Measurements from ENCODE around the gene TTC22. TPM values are rescaled to one million over a fixed set of nuclear protein-coding genes. Genes with fewer than 3 reads are reported as not detected.

TTC22 gene
- total RNA-seq, 1 experiment from 2014 or later, result 8.8 TPM

GRCh38 chr1:54794451-54795355, 6.4 kb downstream of the TTC22 start:
- peak; percentile 77 to 79 for DNase-seq
- no peaks in the 10 kb centered on the region for H3K9me3 Mint-ChIP-seq (ENCODE audit: unreplicated experiment)
- intact Hi-C loops (cut with micrococcal nuclease; ENCODE audit: unreplicated experiment), result no loop called here
- Histone ChIP-seq H3K36me3 (ENCODE audit: control insufficient read depth, insufficient read depth, low read length) (no peaks in the 10 kb centered on the region), H3K4me1 (peaks cover 22% of the 10 kb centered on the region), H3K9me3 (no peaks in the 10 kb centered on the region; the same call in 1 of the 2 replicates), H3K4me3 (ENCODE audit: low read depth, low read length) (no peak overlapping the region), H3K27me3 (replicated peaks; ENCODE audit: control insufficient read depth, insufficient read depth, low read length) (no peaks in the 10 kb centered on the region)
- H3K27ac Mint-ChIP-seq (ENCODE audit: unreplicated experiment), result peak overlapping the region; percentile 90
- ChIA-PET CTCF (no interaction called here), POLR2A (interaction anchor here (0.5 kb wide), 1 partner anchor 306 kb away, joined by 8 read pairs; no protein-coding TSS in a partner anchor)
- no peaks in the 10 kb centered on the region for H3K27me3 Mint-ChIP-seq (ENCODE audit: insufficient read depth, unreplicated experiment)
- peaks cover 14% of the 10 kb centered on the region for H3K36me3 Mint-ChIP-seq (ENCODE audit: insufficient read depth, unreplicated experiment)
- TF ChIP-seq CTCF (IDR thresholded peaks at IDR 0.05; ENCODE audit: insufficient read depth in 1 of 2, low read depth in 1 of 2, low read length in 1 of 2, severe bottlenecking in 1 of 2, unreplicated experiment in 1 of 2), result peak in 1 of 2 experiments; percentile 14
- BruUV-seq (replicated peaks), result no TSS peak
- H3K4me3 Mint-ChIP-seq (ENCODE audit: unreplicated experiment), result peak overlapping the region; percentile 47
- peaks cover 31% of the 10 kb centered on the region for H3K4me1 Mint-ChIP-seq (ENCODE audit: low read depth, unreplicated experiment)

GRCh38 chr1:54792686-54793282, 8.3 kb downstream of the TTC22 start:
- Histone ChIP-seq H3K27me3 (replicated peaks; ENCODE audit: control insufficient read depth, insufficient read depth, low read length) (no peaks in the 10 kb centered on the region), H3K9me3 (no peaks in the 10 kb centered on the region; the same call in 1 of the 2 replicates), H3K4me1 (peaks cover 22% of the 10 kb centered on the region), H3K4me3 (ENCODE audit: low read depth, low read length) (no peak overlapping the region), H3K36me3 (ENCODE audit: control insufficient read depth, insufficient read depth, low read length) (no peaks in the 10 kb centered on the region)
- ChIA-PET CTCF (interaction anchor here (0.9 kb wide), 1 partner anchor 8 kb away, joined by 4 read pairs; the partner anchor contains the start of gene TTC22), POLR2A (no interaction called here)
- Mint-ChIP-seq H3K36me3 (ENCODE audit: insufficient read depth, unreplicated experiment) (peaks cover 9% of the 10 kb centered on the region), H3K4me3 (ENCODE audit: unreplicated experiment) (no peak overlapping the region), H3K27me3 (ENCODE audit: insufficient read depth, unreplicated experiment) (no peaks in the 10 kb centered on the region), H3K4me1 (ENCODE audit: low read depth, unreplicated experiment) (peaks cover 26% of the 10 kb centered on the region), H3K27ac (ENCODE audit: unreplicated experiment) (no peak overlapping the region), H3K9me3 (ENCODE audit: unreplicated experiment) (no peaks in the 10 kb centered on the region)
- TF ChIP-seq CTCF (IDR thresholded peaks at IDR 0.05; ENCODE audit: insufficient read depth in 1 of 2, low read depth in 1 of 2, low read length in 1 of 2, severe bottlenecking in 1 of 2, unreplicated experiment in 1 of 2), result no peak
- DNase-seq, result no peak
- no TSS peak for BruUV-seq (replicated peaks)
- intact Hi-C loops (cut with micrococcal nuclease; ENCODE audit: unreplicated experiment), result no loop called here

- intact Hi-C loops (cut with micrococcal nuclease; ENCODE audit: unreplicated experiment), result no loop called here
- DNase-seq, result peak in 1 of 2 experiments; percentile 40
- peaks cover 20% of the 10 kb centered on the region for H3K4me1 Mint-ChIP-seq (ENCODE audit: low read depth, unreplicated experiment)
- H3K9me3 Mint-ChIP-seq (ENCODE audit: unreplicated experiment), result no peaks in the 10 kb centered on the region
- Histone ChIP-seq H3K4me3 (ENCODE audit: low read depth, low read length) (no peak overlapping the region), H3K27me3 (replicated peaks; ENCODE audit: control insufficient read depth, insufficient read depth, low read length) (no peaks in the 10 kb centered on the region), H3K9me3 (no peaks in the 10 kb centered on the region; the same call in 1 of the 2 replicates), H3K4me1 (peaks cover 22% of the 10 kb centered on the region), H3K36me3 (ENCODE audit: control insufficient read depth, insufficient read depth, low read length) (no peaks in the 10 kb centered on the region)
- H3K27me3 Mint-ChIP-seq (ENCODE audit: insufficient read depth, unreplicated experiment), result no peaks in the 10 kb centered on the region
- peaks cover 12% of the 10 kb centered on the region for H3K36me3 Mint-ChIP-seq (ENCODE audit: insufficient read depth, unreplicated experiment)
- TF ChIP-seq CTCF (IDR thresholded peaks at IDR 0.05; ENCODE audit: insufficient read depth in 1 of 2, low read depth in 1 of 2, low read length in 1 of 2, severe bottlenecking in 1 of 2, unreplicated experiment in 1 of 2), result peak; percentile 33 to 35
- H3K27ac Mint-ChIP-seq (ENCODE audit: unreplicated experiment), result no peak overlapping the region
- no peak overlapping the region for H3K4me3 Mint-ChIP-seq (ENCODE audit: unreplicated experiment)
- BruUV-seq (replicated peaks), result no TSS peak
- CTCF ChIA-PET, result interaction anchor here (2.5 kb wide), 1 partner anchor 9 kb away, joined by 8 read pairs; the partner anchor contains the start of gene TTC22
- POLR2A ChIA-PET, result no interaction called here
Observed at GRCh38 chr1:54791880-54792522, 9.1 kb downstream of the TTC22 start.
